Loucy (cell line): ENCODE measurements around the gene NELFCD.

Experiments
- H2AFZ ChIP-seq: fragments of 200-600 bp; sonication (generic); 2 replicates; pipeline ENCODE4 v1.6.0; 2016; ENCODE audit warnings: antibody characterized with exemption, mild to moderate bottlenecking, low read length, moderate library complexity
- H3F3A ChIP-seq: fragments of 200-600 bp; 2 replicates; pipeline ENCODE4 v1.6.0; 2016; ENCODE audit warnings: antibody characterized with exemption, low read depth, mild to moderate bottlenecking
- H3K27me3 ChIP-seq: fragments of 200-600 bp; sonication (generic); 2 replicates; pipeline ENCODE4 v1.6.1; 2014; ENCODE audit warnings: low read length, mild to moderate bottlenecking; ENCODE audit not compliant: insufficient read depth, poor library complexity, severe bottlenecking
- H3K36me3 ChIP-seq: fragments of 200-600 bp; sonication (generic); 2 replicates; pipeline ENCODE4 v1.6.1; 2016; ENCODE audit warnings: low read length; ENCODE audit not compliant: insufficient read depth
- H3K4me1 ChIP-seq: fragments of 200-600 bp; sonication (generic); 2 replicates; pipeline ENCODE4 v1.5.1; 2014; ENCODE audit warnings: low read length, mild to moderate bottlenecking; ENCODE audit not compliant: insufficient read depth, poor library complexity, severe bottlenecking
- H3K4me2 ChIP-seq: fragments of 200-600 bp; sonication (generic); 2 replicates; pipeline ENCODE4 v1.6.0; 2014; ENCODE audit warnings: antibody characterized with exemption, low read length, low read depth, mild to moderate bottlenecking; ENCODE audit not compliant: poor library complexity, severe bottlenecking
- H3K4me3 ChIP-seq: fragments of 200-600 bp; sonication (generic); 2 replicates; pipeline ENCODE4 v1.5.1; 2014; ENCODE audit warnings: low read length, mild to moderate bottlenecking, mixed read lengths; ENCODE audit not compliant: poor library complexity, severe bottlenecking
- H3K79me2 ChIP-seq: fragments of 200-600 bp; sonication (generic); 2 replicates; pipeline ENCODE4 v1.6.1; 2014; ENCODE audit warnings: low read length; ENCODE audit not compliant: insufficient read depth
- H3K9ac ChIP-seq: fragments of 200-600 bp; sonication (generic); 2 replicates; pipeline ENCODE4 v1.6.0; 2014; ENCODE audit warnings: mild to moderate bottlenecking, low read depth, low read length, moderate library complexity; ENCODE audit not compliant: poor library complexity, severe bottlenecking
- H3K9me2 ChIP-seq: fragments of 200-600 bp; sonication (generic); replicated peaks from 2 replicates; pipeline ENCODE4 v1.6.1; 2016; ENCODE audit warnings: low read depth, low read length, mixed read lengths
- H3K9me3 ChIP-seq: fragments of 200-600 bp; sonication (generic); 2 replicates; pipeline ENCODE4 v1.6.1; 2014; ENCODE audit warnings: mild to moderate bottlenecking, antibody characterized with exemption, low read length, low read depth; ENCODE audit not compliant: insufficient read depth
- H4K20me1 ChIP-seq: fragments of 200-600 bp; sonication (generic); 2 replicates; pipeline ENCODE4 v1.6.0; 2014; ENCODE audit warnings: antibody characterized with exemption, low read length, mild to moderate bottlenecking; ENCODE audit not compliant: insufficient read depth, poor library complexity, severe bottlenecking
- CTCF ChIP-seq: fragments of 200-600 bp; sonication (generic); conservative IDR thresholded peaks from 2 replicates; pipeline ENCODE4 v1.5.1; 2014; ENCODE audit warnings: mild to moderate bottlenecking, antibody characterized with exemption, low read length
- EZH2phosphoT487 ChIP-seq: fragments of 200-600 bp; IDR thresholded peaks from 2 replicates; pipeline ENCODE4 v1.6.1; 2018; ENCODE audit warnings: antibody characterized with exemption, mild to moderate bottlenecking, moderate library complexity, borderline replicate concordance

Gene NELFCD

GRCh38 chr20:59006167-59006863, 25.3 kb downstream of the NELFCD start:
- H3K4me3 ChIP-seq = no peak overlapping the region
- H3K79me2 ChIP-seq = no peaks in the 10 kb centered on the region
- H3K4me1 ChIP-seq = peaks cover 13% of the 10 kb centered on the region
- H4K20me1 ChIP-seq = no peaks in the 10 kb centered on the region
- H3K36me3 ChIP-seq = no peaks in the 10 kb centered on the region
- no peaks in the 10 kb centered on the region for H3K27me3 ChIP-seq
- no peaks in the 10 kb centered on the region for H3K9me3 ChIP-seq
- no peak for TF ChIP-seq CTCF
- TF ChIP-seq EZH2phosphoT487 = no peak
- no peak overlapping the region for H3K4me2 ChIP-seq
- no peak overlapping the region for H3K9ac ChIP-seq
- H2AFZ ChIP-seq = no peak overlapping the region
- H3F3A ChIP-seq = no peaks in the 10 kb centered on the region
- H3K9me2 ChIP-seq = no peaks in the 10 kb centered on the region

- Histone ChIP-seq H3K4me3 (no peak within 1 kb of the TSS), H3K9me3 (no peaks in the 10 kb centered on the region), H3K4me1 (peaks cover 13% of the 10 kb centered on the region), H2AFZ (no peak within 1 kb of the TSS), H3K9ac (no peak within 1 kb of the TSS), H3K79me2 (no peaks in the 10 kb centered on the region), H3K36me3 (no peaks in the 10 kb centered on the region), H3K9me2 (no peaks in the 10 kb centered on the region), H3F3A (no peaks in the 10 kb centered on the region), H3K27me3 (no peaks in the 10 kb centered on the region), H3K4me2 (no peak within 1 kb of the TSS), H4K20me1 (no peaks in the 10 kb centered on the region)
- no peak for TF ChIP-seq EZH2phosphoT487
- TF ChIP-seq CTCF = no peak
Observed at GRCh38 chr20:59006864-59007664, 26.0 kb downstream of the NELFCD start, which contains the start of gene CTSZ. TSS of gene CTSZ (minus strand) at chr20:59007254. CDS start at chr20:59007128, 126 bp downstream.

GRCh38 chr20:59007665-59008511, 26.8 kb downstream of the NELFCD start:
- no peak overlapping the region for H3K4me2 ChIP-seq
- no peaks in the 10 kb centered on the region for H3K27me3 ChIP-seq
- peaks cover 13% of the 10 kb centered on the region for H3K4me1 ChIP-seq
- TF ChIP-seq CTCF (no peak), EZH2phosphoT487 (no peak)
- H3K79me2 ChIP-seq = no peaks in the 10 kb centered on the region
- no peaks in the 10 kb centered on the region for H3K36me3 ChIP-seq
- H3F3A ChIP-seq = no peaks in the 10 kb centered on the region
- H2AFZ ChIP-seq = no peak overlapping the region
- H3K9me2 ChIP-seq = no peaks in the 10 kb centered on the region
- no peaks in the 10 kb centered on the region for H4K20me1 ChIP-seq
- H3K4me3 ChIP-seq = no peak overlapping the region
- no peaks in the 10 kb centered on the region for H3K9me3 ChIP-seq
- H3K9ac ChIP-seq = no peak overlapping the region
